Chondrocyte (in vitro differentiated cells): ENCODE results near the gene PKMYT1. TPM values are rescaled to one million over a fixed set of nuclear protein-coding genes. Genes with fewer than 3 reads are reported as not detected.

Experiments
- DNase-seq: peaks from one replicate; pipeline ENCODE4 v3.0.0; 2021; ENCODE audit warnings: mixed read lengths, low spot score
- H3K27ac Mint-ChIP-seq: one replicate; pipeline ENCODE4 v1.8.0; 2021; ENCODE audit warnings: mild to moderate bottlenecking, moderate library complexity, mixed read lengths; ENCODE audit not compliant: unreplicated experiment
- H3K27me3 Mint-ChIP-seq: 2 replicates; pipeline ENCODE4 v1.8.0; 2021; ENCODE audit warnings: low read depth, mixed read lengths
- H3K36me3 Mint-ChIP-seq: 2 replicates; pipeline ENCODE4 v1.8.0; 2021; ENCODE audit warnings: low read depth, mixed read lengths
- H3K4me1 Mint-ChIP-seq: 2 replicates; pipeline ENCODE4 v1.8.0; 2021; ENCODE audit warnings: low read depth, mild to moderate bottlenecking, mixed read lengths
- H3K4me3 Mint-ChIP-seq: one replicate; pipeline ENCODE4 v1.8.0; 2021; ENCODE audit warnings: mild to moderate bottlenecking, moderate library complexity, mixed read lengths; ENCODE audit not compliant: unreplicated experiment
- H3K9me3 Mint-ChIP-seq: 2 replicates; pipeline ENCODE4 v1.8.0; 2021; ENCODE audit warnings: low read depth, mixed read lengths
- total RNA-seq: library from RNA; stranded (reverse); gene quantifications from 3 replicates; pipeline ENCODE4 v1.2.1, GENCODE V29; 2021
- TF ChIP-seq, protein P1 (sequence below): fragments of 200-600 bp; sonication (generic); IDR thresholded peaks from 2 replicates; pipeline ENCODE4 v1.5.0; 2021; ENCODE audit warnings: antibody characterized with exemption, mild to moderate bottlenecking, moderate library complexity

Gene PKMYT1
- total RNA-seq, 1 donor from 2014 or later: 6.2 TPM

- Mint-ChIP-seq H3K36me3 (no peaks in the 10 kb centered on the region), H3K9me3 (no peaks in the 10 kb centered on the region), H3K27ac (no peak overlapping the region), H3K27me3 (no peaks in the 10 kb centered on the region), H3K4me3 (no peak overlapping the region), H3K4me1 (peaks cover 14% of the 10 kb centered on the region)
- TF ChIP-seq, protein P1, sequence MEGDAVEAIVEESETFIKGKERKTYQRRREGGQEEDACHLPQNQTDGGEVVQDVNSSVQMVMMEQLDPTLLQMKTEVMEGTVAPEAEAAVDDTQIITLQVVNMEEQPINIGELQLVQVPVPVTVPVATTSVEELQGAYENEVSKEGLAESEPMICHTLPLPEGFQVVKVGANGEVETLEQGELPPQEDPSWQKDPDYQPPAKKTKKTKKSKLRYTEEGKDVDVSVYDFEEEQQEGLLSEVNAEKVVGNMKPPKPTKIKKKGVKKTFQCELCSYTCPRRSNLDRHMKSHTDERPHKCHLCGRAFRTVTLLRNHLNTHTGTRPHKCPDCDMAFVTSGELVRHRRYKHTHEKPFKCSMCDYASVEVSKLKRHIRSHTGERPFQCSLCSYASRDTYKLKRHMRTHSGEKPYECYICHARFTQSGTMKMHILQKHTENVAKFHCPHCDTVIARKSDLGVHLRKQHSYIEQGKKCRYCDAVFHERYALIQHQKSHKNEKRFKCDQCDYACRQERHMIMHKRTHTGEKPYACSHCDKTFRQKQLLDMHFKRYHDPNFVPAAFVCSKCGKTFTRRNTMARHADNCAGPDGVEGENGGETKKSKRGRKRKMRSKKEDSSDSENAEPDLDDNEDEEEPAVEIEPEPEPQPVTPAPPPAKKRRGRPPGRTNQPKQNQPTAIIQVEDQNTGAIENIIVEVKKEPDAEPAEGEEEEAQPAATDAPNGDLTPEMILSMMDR: no peak
- no peak for DNase-seq
Measured at GRCh38 chr16:2976673-2977072, 3.6 kb downstream of the PKMYT1 start.

- no peak overlapping the region for H3K27ac Mint-ChIP-seq
- TF ChIP-seq, protein P1: no peak
- H3K9me3 Mint-ChIP-seq: no peaks in the 10 kb centered on the region
- H3K4me1 Mint-ChIP-seq: peaks cover 9% of the 10 kb centered on the region
- H3K36me3 Mint-ChIP-seq: no peaks in the 10 kb centered on the region
- no peaks in the 10 kb centered on the region for H3K27me3 Mint-ChIP-seq
- no peak overlapping the region for H3K4me3 Mint-ChIP-seq
- DNase-seq: no peak
Measured at GRCh38 chr16:2976201-2976600, 4.0 kb downstream of the PKMYT1 start.

DNA sequence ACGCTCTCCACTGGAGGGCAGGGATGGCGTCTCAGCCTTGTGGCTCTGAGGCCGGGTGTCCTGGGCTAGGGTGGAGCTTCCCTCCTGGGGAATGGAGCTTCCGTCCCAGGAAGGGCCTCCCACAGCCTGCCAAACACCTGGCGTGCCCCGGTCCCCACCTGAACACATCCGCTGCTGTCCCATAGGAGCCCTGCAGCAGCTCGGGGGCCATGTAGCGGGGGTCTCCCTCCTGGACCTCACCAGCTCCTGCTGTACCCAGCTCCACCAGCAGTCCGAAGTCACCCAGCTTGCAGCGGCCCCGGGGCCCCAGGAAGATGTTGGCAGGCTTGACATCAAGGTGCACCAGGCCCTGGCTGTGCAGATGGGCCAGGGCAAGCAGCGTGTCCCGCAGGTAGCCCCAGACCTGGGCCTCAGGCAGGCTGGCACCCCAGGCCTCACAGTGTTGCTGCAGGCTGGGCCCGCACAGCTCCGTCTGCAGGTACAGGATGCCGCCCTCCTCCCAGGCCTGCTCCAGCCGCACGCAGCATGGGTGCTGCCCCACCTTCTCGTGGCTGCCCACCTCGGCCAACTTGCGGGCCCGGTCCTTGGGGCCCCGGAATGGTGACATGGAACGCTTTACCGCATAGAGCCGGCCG, 5.0 kb downstream of the PKMYT1 start:
- peaks cover 9% of the 10 kb centered on the region for H3K4me1 Mint-ChIP-seq
- no peaks in the 10 kb centered on the region for H3K36me3 Mint-ChIP-seq
- no peaks in the 10 kb centered on the region for H3K27me3 Mint-ChIP-seq
- TF ChIP-seq, protein P1: no peak
- DNase-seq: no peak
- H3K27ac Mint-ChIP-seq: no peak overlapping the region
- no peaks in the 10 kb centered on the region for H3K9me3 Mint-ChIP-seq
- H3K4me3 Mint-ChIP-seq: no peak overlapping the region

DNA sequence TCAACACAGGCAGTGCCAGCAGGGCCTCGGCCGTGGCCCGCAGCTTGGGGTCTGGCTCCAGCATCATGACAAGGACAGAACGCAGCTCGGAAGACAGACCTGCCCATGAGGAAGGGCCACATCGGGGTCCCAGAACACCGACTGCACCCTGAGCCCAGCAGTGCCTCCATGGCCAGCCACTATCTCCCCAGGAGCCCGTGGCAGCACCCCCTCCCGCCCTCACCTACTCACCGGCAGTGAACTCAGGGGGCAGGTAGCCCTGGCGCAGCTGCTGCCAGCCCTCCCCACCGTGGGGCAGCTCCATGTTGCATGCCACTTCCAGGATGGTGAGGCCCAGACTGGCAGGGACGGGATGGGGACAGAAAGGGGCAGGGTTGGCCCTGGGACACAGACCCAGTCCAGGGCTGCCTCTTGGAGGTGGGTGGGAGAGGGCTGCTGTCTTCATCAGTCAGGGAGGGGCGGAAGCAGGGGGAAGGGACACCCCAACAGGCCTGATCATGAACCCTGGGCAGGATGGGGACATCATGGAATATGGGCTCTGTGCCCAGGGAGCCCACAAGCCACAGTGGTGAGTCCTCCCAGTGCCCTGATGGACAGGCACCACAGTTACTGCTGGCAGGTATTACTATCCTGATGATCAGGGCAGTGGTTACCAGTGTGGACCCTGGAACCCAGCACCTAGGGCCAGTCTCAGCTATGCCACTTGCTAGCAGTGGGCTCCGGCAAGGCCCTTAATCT, 5.8 kb downstream of the PKMYT1 start:
- Mint-ChIP-seq H3K9me3 (no peaks in the 10 kb centered on the region), H3K4me1 (peaks cover 5% of the 10 kb centered on the region), H3K4me3 (no peak overlapping the region), H3K27me3 (no peaks in the 10 kb centered on the region), H3K36me3 (no peaks in the 10 kb centered on the region), H3K27ac (no peak overlapping the region)
- DNase-seq: no peak
- TF ChIP-seq, protein P1: no peak

DNA sequence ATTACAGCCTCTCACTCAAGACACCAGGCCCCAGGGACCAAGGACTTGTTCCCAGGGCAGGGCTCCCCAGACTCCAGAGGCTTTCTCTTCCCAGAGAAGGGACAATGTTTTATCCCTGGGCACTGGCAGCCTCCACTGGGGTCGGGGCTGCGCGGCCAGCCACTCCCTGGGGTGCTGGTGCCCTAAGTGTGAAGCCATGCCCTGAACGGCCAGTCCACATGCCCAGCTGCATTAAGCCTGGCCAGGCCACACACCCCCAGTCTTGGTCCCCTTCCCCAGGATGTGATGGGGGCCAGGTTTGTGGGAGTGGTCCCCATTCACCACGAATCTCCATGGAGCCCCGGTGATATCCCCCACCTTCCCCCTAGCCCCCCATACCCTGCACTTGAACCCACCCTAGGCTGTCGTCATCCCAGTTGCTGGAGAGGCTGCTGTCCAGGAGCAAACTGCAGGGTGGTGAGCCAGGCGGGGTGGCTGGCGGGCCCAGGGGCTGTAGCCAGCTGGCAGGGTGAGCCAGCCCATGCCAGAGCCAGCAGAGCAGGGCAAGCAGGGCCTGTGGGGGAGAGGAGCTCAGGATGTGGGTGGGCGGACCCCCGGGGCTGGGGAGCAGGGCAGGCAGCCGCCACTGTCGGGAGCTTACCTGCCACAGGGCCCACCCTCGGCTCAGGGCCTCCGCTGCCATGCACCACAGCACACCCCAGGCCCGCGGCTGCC, 6.5 kb downstream of the PKMYT1 start:
- Mint-ChIP-seq H3K9me3 (no peaks in the 10 kb centered on the region), H3K27ac (no peak overlapping the region), H3K4me1 (peaks cover 5% of the 10 kb centered on the region), H3K27me3 (no peaks in the 10 kb centered on the region), H3K36me3 (no peaks in the 10 kb centered on the region), H3K4me3 (no peak overlapping the region)
- no peak for DNase-seq
- TF ChIP-seq, protein P1: no peak
